Stimulated activated CD4-positive, alpha-beta T cell treated with anti-CD3 and anti-CD28 coated beads, TNF-alpha, amount 100 ng/mL, for 24 hours (primary cell): ENCODE results near the gene KCNE4.

ENCODE experiments used
- DNase-seq, 3 experiments: peaks; one replicate each; pipeline ENCODE4 v3.0.0-alpha.2; 2020; ENCODE audit warnings: low read depth in 3 of 3

Gene KCNE4

DNA sequence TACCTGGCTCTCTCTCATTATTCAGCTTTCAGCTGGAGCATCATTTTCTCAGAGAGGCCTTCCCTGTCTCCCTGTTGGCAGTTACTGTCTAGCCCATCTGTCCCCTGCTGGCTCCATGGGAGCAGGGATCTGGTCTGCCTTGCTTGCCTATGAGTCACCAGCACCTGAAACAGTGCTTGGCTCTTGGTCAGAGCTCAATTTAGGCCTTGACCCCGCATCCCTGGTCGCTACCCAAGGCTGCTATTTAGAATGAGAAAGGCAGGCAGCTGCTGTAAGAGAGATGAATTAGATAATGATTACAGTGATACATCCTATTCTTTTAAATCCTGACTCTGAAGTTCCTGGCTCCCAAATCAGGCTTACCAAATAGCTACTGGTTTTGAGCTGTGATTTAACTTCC, 32.9 kb downstream of the KCNE4 start:
- DNase-seq: no peak

DNA sequence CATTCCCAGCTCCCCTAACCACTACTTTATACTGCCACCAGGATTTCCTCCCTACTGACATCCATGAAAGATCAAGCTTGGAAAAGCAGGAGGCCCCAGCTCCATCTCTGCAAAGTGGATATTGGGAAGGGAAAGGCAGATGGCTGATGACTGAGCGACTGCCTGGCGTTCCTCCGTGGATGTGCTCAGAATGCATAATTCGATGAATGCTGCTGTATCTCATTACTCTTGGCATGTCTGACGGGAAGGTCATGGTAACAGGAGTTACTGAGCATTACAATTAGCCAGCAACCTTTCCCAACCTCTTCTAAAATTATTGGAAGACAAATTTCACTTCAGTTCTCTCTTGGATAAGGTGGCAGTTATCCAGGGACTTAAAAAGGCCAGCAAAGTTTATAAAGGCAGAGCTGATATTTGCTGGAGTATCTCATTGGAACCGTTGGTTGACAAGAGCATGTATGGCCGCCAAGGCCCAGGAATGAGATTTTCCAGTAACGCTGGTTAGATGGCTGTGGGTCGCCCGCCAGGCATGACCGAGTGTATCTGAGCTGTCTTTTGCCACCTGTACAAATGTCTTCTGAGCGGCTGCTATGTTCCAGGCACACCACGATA, 34.5 kb downstream of the KCNE4 start:
- DNase-seq: no peak

DNA sequence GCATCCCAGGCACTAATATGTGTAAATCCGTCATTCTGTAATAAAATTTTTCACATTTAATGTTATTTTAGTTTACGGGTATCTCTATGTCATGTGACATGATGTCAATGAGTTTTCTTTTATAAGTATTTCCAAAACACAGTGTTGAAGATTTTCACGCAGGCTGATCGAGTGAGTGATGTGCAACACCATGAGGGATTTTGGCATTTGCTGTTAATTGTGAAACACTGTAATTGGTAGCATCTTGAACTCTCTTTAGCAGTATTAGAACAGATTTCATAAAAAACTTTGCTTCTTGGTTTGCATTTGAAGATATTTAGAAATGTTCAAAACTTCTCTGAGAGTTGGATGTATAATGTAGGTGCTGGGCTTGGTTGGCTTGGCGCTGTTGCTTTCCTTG, 35.5 kb downstream of the KCNE4 start:
- DNase-seq: no peak

DNA sequence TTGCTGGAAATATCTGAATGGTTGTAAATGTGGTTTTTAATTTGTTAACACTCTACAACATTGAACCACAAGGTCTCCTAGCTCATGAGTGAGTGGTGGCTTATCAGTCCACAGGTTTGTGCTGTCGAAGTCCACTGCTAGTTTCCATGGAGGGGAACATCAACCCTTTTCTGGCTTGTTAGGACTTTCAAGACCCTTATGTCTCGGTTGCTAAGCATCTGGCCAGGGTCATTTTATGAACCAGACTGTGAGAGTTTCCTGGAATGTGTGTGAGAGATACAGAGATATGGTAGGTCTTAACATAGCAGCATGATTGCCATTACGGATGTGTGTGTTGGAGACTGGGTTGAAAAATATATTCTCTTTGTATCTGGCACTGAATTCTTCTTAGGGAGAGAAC, 36.9 kb downstream of the KCNE4 start:
- DNase-seq: no peak

DNA sequence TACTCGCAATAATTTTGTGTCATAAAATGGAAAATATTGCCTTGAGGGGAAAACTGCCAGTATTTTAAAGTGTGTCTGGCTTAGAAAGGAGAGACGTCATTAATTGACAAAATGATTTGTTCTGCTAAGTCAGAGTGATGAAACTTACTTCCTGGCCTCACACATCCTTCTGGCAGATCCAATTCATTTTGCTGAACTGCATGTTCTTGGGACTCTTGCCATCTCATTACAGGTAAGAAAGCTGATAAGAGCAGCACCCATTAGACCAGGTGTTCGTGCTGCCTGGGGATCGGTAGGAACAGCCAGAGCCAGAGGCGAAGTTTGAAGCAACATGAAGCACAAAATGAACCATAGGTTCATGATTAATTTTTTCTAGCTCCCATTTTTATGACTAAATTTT, 38.0 kb downstream of the KCNE4 start:
- no peak for DNase-seq

DNA sequence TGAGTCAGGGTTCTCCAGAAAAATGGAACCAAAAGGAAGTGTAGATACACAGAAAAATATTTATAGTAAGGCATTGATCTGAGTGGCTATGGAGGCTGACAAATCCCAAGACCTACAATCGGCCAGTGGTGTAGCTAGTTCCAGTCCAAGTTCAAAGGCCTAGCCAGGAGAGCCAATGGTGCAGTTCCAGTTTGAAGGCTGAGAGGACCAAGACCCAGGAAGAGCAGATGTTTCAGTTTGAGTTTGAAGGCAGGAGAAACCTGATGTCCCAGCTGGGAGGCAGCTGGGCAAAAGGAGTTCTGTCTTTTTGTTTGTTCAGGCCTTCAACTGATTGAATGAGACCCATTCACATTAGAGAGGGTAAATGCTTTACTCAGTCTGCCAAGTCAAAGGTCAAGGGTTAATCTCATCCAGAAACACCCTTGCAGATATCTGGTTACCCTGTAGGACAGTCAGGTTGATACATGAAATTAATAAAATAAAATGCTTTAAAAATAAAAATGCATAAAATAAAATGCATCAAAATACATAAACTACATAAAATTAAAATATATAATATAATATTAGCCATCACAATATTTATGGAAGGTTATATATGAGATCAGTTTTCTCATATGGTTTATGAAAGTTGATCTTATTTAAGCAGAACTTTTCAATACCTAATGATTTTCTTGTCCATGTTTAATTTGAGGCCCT, 38.7 kb downstream of the KCNE4 start:
- no peak for DNase-seq

DNA sequence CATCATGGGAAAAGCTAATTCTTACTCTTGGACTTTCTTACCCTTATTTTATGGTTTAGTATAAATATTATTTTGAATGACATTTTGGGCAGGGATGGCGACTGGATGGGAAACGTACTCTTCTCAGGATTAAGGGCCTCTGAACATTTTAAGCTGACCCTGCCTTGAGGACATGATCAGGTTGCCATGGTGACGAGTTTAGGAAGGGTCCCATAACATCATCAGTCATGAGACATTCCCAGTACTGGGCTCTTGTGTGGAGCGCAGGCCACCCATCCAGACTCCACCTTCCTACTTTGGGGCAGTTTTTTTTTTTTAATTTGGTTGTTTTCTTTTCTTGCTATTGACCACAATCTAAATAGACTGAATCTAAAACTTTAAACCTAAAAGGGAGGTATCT, 40.7 kb downstream of the KCNE4 start:
- no peak for DNase-seq

DNA sequence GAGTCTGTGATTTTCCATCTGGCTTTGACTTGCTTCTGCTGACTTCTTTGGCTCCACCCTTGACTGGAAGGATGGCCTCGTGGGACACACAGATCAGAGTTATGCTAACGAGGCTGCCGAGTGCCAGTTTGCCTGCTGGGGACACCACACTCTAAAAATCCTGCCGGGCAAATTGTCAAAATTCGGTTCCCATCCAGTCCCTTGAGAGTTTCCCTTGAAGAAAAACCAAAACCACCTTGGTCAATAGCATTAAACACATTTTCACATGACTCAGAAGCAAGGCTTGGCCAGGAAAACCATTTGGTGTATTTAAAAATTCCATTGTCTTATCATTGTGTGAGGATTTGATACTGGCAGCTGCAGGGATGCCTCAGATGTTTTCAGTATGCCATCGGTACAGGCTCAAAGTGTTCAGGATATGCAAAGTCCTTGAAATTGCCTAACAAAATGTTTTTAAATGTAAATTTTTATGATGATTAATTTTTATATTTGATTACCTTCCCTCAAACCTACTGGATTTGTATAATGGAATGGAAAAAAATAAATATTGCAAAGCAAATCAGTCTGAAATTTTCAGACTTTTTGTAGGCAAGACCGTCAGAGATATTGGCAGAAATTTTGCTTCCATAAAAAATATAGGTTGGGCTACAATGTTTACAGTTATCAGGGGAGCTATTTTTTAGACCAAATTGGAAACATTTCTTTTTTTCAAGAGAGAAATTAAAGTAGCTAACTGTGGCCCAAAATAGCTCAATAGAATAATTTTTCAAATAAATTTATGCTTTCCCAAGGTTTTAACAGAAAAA, 41.6 kb downstream of the KCNE4 start:
- DNase-seq: no peak

DNA sequence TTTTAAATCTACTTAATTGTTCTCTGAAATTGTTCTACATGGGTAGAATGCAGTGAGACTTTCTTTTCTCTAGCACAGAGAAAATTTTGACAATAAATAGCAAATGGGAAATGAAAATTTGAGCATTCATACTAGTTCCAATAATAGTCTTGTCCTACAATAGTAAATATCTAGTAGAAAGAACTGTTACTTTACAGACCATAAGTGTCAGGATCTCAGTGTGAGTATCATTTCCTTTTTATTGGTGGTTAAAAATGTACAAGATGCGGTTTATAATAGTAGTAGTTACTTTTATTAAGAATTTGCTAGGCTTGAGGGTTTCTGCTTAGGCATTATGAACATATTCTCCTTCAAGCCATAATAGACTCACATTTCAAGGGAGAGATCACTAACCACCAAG, 43.2 kb downstream of the KCNE4 start:
- DNase-seq: no peak

DNA sequence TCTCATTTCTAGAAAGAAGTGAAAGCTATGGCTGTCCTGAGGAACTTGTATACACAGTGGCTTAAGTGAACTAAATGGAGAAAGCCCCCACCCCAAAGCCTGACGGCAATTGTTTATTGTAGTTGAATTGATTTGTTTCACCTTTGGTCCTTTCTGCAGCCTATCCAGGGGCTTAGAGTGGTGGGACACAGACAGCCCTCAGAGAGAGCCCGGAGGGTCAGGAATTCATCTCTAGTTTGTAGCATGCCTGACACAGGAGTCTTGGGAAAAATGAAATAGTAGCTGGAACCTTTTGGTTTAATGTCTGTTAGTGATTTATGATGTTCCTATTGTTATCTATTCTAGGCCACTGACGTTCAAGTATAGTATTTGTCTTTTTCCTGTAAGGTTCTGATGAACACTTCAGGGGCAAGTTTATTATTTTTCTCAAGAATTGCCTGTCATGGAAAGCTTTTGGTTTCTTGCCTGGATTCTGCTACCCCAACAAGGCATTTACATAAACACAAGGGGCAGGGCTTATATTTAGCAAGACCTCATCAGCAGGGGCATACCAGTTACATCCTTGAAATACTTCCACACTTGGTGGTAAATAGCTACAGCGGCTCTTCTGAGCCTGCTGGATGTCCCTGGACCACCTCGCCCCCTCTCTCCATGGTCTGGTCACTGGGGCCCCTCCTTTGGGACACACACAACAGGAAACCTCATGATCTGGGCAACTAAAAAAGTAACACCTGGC, 44.4 kb downstream of the KCNE4 start:
- no peak for DNase-seq

DNA sequence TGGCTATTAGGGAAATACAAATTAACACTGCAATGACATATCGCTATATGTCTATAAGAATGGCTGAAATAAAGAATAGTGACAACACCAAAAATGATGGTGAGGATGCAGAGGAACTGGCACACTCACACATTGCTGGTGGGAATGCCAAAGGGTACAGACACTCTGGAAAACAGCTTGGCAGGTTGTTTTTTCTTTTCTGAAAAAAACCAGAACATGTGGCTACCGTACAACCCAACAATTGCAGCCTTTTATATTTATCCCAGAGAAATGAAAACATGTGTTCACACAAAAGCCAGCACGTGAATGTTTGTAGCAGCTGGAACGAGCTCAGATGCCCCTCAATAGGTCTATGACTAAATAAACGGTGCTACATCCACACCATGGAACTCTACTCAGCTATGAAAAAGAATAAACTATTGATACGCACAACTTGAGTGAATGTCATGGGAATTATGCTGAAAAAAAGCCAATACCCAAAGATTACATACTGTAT, 45.9 kb downstream of the KCNE4 start:
- no peak for DNase-seq

DNA sequence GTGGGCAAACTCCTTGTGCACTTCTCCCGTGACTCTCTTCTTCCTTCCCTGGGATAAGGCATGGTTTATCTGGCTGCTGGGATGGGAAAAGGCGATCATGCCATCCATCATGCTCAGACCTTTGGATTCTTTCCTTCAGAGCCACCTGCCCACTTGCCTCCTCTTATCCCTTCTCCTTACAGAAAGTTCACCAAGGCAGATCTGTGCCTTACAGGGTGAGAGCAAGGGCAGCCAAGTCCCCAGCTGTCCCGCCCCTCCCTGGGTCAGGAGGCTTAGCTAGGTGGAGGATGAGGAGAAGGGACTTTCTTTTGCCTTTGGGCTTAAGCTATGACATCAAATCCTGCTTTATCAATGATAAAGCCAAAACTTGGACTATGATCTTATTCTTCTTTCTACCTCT, 47.6 kb downstream of the KCNE4 start:
- DNase-seq: no peak

DNA sequence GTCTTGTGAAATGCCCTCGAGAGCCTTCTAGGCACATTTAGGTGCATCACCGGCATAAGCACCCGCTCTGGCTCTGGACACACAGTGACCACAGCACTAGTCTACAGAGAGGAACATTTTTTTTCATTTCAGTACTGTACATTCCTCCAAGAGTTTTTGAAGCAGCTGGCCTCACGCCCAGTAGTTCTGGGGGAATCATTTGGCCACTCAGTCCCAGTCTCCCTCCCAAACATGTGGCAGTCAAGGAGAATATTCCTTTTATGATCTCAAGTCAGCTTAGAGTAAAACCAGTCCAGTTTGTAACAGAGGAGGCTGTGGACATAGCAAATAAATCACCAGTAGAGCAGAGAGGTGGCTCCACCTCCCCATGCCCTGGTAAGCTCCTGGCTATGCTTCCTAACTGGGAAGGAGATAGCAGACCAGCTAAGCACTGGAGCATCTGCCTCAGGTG, 48.1 kb downstream of the KCNE4 start:
- DNase-seq: no peak

DNA sequence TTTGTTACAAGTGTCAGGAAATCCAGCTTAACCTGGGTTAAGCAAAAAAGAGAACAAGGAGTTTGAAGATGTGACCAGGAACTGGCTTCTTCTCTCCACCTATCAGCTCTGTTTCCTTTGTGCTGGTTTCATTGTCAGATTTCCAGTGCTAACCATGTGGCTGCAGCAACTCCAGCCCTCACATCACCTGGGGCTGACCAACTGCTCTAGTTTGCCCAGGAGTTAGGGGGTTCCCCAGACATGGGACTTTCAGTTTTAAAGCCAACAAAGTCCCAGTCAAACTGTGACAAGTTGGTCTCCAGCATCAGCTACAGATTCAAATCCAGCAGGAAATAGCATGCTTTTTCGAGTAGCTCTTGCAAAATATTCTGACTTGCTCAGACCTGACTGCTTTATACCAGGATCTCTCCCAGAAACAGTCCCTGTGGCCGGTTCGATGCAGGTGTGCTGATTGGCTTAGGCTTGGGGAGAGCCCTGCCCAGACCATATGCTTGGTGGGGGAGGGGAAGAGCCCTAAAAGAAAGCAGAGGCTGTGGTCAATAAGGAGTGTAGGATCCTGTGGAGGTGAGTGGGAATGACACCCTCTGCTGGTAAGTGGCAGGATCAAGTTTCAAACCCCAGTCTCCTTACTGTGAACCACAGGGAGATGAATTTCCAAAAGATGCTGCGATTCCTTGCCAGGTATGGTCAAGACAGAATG, 49.5 kb downstream of the KCNE4 start:
- DNase-seq: no peak

DNA sequence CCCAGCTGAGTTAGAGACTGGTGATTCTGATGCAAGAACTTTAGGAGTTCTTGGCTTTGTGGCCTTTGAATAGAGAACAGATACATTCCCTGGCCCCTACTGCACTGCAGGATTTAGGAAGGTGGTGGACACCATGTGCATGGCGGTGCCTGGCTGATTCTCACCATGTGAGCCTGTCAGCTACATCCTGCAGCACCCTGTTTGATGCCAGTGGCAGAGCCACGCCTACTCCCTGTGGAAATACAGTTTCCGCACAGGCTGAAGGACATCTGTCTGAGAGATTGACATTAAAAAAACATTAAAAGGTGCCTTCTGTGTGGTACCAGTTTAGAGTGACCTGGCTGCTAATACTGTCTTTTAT, 50.0 kb downstream of the KCNE4 start:
- no peak for DNase-seq

DNA sequence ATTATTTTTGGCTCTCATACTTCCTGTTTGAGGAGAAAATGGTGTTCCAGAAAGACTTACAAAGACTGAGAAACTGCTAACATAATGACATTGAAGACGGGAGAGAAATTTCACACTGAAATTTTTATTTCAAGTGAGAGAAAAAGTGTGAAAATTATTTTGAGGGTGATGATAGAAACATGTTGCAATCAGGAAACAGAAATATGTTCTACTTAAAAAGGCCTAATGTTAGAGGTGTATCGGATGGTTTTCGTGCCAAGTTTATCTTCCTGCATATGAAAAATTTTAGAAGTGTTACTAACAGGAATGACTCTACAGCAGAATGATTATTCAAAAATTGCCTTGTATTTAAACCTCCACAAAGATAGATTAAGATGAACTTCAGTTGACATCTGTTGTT, 50.5 kb downstream of the KCNE4 start:
- no peak for DNase-seq

DNA sequence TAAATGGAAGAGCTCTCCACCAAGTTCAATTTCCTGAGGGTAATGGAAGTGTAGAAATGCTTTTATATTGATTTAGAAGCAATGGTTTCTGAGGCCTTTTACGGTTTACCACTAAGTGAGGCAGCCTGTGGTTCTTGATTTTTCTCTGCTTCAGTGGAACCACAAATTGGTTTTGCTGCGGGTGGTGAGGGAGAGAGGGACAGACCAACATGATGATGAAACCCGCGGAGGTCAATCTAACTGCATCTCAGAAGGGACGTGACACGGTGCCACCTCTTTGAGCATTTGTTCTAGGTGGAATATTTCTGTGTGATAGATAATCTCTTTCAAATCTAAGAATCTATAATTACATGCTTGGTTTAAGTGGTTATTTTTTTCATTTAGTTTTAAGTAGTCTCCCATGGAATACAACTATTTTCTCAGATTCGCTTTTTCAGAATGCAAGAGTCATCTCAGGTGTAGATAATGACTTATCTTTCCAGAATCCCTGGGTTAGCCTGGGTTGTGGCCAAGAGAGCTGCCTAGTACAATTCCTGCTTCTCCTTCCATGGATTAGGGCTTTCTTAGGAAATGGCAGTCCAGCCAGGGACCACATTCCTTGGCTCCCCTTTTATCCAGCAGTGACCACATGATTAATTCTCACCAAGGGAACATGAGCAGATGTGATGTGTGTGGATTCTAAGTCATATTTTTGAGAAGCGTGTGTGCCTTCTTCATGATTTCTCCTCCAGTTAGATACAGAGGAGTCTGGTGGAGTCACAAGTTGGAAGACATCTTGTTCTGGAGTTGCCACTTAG, 52.5 kb downstream of the KCNE4 start:
- DNase-seq: no peak
